RWPE1 (cell line): ENCODE data around the gene S100A13.

ENCODE experiments used
- CTCF ChIA-PET: fragments of 350-600 bp; sonication (Branson Sonifier 250); formaldehyde crosslinking; extraction: SDS; loops from one replicate; lab custom pipeline; 2021; lab: Yijun Ruan, JAX
- POLR2A ChIA-PET: fragments of 400-600 bp; formaldehyde crosslinking; extraction: SDS; loops from one replicate; lab custom pipeline; 2020; ENCODE audit warnings: antibody characterized with exemption; ENCODE audit not compliant: low non-redundant PET; lab: Yijun Ruan, JAX
- DNase-seq: peaks from one replicate; pipeline ENCODE4 v3.0.0; 2012; ENCODE audit warnings: low spot score
- H3K27ac ChIP-seq: fragments of 450-650 bp; 2 replicates; pipeline ENCODE4 v1.5.1; 2017
- TF ChIP-seq, protein P1 (sequence below): fragments of 450-650 bp; conservative IDR thresholded peaks from 2 replicates; pipeline ENCODE4 v1.5.1; 2017; ENCODE audit warnings: low read depth, mild to moderate bottlenecking

Gene S100A13

DNA sequence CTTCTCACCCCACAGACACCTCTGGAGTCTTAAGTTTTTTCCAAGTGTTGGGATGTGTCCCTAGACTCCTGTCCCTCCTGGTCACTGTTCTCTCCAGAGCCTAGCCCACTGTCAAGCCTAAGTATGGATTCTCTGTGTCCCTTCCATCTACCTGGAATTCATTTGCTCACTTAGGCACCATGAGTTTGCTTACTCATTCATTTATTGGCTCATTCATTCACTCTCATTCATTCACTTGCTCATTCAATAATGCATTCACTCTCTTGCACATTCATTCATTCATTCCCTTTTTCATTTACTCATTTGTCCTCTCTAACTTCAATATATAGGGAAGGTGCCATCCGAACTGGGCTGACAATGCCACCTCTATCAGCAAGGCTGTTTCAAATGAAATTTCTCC, 15.9 kb downstream of the S100A13 start:
- DNase-seq = no peak
- H3K27ac ChIP-seq = peak overlapping the region; percentile 99
- ChIA-PET POLR2A (interaction anchor here (1.5 to 7.6 kb wide), 2 partner anchors 15 to 23 kb away, joined by 6 to 56 read pairs; partner anchors contain the start of genes CHTOP, S100A1 and S100A13), CTCF (interaction anchor here (4.5 kb wide), 1 partner anchor 39 kb away, joined by 23 read pairs; no protein-coding TSS in a partner anchor)
- TF ChIP-seq, protein P1, sequence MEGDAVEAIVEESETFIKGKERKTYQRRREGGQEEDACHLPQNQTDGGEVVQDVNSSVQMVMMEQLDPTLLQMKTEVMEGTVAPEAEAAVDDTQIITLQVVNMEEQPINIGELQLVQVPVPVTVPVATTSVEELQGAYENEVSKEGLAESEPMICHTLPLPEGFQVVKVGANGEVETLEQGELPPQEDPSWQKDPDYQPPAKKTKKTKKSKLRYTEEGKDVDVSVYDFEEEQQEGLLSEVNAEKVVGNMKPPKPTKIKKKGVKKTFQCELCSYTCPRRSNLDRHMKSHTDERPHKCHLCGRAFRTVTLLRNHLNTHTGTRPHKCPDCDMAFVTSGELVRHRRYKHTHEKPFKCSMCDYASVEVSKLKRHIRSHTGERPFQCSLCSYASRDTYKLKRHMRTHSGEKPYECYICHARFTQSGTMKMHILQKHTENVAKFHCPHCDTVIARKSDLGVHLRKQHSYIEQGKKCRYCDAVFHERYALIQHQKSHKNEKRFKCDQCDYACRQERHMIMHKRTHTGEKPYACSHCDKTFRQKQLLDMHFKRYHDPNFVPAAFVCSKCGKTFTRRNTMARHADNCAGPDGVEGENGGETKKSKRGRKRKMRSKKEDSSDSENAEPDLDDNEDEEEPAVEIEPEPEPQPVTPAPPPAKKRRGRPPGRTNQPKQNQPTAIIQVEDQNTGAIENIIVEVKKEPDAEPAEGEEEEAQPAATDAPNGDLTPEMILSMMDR = no peak

DNA sequence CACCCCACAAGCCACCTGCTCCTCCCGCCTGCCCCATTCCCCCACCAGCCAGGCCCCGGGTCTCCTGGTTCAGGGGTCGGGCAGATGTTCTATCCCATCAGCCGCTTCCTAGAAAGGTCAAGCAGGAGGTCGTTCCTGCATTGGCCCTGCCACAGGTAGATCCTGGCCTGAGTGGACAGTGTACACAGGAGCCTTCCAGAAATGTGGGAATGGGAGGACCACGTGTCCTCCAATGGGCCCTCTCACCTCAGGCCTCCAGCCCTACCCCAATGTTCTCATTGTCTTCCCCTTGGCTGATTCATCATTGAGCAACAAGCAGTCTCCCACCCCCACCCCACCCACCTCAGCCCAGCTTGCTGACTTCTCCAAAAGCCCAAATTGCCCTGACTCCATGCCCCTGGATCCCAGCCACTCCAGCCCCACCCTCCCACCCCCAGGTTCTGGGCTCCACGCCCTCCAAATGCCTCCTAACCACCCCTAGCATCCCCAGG, 16.4 kb downstream of the S100A13 start:
- ChIA-PET CTCF (interaction anchor here (1.0 to 2.3 kb wide), 2 partner anchors 38 to 102 kb away, joined by 4 to 8 read pairs; no protein-coding TSS in a partner anchor), POLR2A (interaction anchor here (1.5 to 7.6 kb wide), 2 partner anchors 16 to 23 kb away, joined by 6 to 56 read pairs; partner anchors contain the start of genes CHTOP, S100A1 and S100A13)
- peak overlapping the region; percentile 99 for H3K27ac ChIP-seq
- peak; percentile 90 for DNase-seq
- TF ChIP-seq, protein P1 = no peak

DNA sequence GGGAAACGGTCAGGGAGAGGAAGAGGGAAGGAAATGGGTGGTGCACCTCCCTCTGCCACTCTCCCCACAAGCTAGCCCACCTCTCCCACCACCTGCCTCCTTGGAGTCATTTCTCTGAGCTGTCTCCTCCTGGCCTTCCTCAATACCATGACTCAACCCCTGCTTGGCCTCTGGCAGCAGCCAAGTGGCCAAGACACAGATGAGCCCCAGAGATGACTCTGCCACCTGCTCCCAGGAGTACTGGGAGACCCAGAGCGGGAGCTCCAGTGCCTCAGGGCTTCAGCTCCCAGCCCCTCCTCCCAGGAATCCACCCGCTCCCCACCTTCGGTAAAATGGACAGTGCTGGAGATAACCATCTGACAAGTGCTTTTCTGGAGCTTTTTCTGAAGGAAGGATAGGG, 17.0 kb downstream of the S100A13 start:
- H3K27ac ChIP-seq = peak overlapping the region; percentile 99
- CTCF ChIA-PET = interaction anchor here (1.0 to 2.3 kb wide), 3 partner anchors 38 to 101 kb away, joined by 4 to 8 read pairs (median 4); no protein-coding TSS in a partner anchor
- TF ChIP-seq, protein P1 = no peak
- POLR2A ChIA-PET = interaction anchor here (1.5 to 7.6 kb wide), 2 partner anchors 16 to 24 kb away, joined by 6 to 56 read pairs; partner anchors contain the start of genes CHTOP, S100A1 and S100A13
- DNase-seq = no peak

DNA sequence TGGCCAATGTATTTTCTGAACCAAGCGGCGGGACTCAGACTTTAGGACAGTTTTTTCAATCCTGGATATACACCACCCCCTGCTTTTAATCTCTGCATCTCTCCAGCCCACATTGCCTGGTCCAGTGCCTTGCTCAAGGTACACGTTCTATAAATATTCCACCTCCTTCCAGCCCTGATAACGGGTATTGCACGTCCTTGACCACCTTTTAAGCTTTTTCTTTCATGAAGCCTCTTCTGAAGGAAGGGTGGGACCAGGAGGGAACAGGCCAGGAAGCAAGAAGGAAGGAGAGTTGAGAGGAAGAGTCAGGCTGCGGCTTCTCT, 17.8 kb downstream of the S100A13 start:
- CTCF ChIA-PET = interaction anchor here (0.6 to 2.3 kb wide), 4 partner anchors 8 to 41 kb away, joined by 3 to 8 read pairs (median 4); partner anchors contain the start of gene S100A1
- DNase-seq = no peak
- H3K27ac ChIP-seq = peak overlapping the region; percentile 99
- POLR2A ChIA-PET = no interaction called here
- TF ChIP-seq, protein P1 = no peak

DNA sequence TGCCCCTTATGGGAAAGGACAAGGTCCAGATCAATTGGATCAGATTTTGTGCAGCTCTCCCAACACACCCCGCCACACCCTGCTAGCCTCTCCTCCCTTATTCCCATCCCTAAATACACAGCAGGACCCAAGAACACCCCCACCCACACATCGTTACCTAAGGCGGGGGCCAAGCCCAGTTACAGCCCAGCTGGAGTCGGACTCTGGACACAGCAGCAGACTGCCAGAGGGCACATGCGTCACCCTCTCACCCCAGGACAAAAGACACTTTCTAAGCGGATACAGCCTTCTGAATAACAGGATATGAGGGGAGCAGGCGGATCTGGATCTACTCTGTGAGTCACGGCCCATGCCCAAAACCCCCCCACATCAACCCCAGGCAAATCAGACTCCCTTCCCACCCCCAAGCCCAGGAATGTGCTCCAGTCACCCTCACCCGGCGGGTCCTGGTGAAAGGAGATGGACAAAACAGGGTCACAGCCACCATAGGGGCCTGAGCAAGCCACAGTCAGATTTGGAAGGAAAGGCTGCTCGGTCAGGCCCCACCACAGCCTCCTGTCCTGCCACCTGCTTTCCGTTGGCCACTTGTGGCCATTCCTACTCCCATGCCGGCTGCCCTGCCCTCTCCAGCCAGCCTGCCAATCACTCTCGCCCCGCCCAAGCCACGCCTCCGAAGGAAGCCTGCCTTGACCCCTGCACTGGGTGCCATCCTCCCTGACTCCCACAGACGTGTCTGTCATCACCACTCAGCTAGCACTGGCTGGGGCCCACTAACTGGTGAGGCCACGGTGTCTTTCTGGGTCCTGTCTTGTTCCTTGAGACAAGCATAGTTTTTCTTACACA, 18.3 kb downstream of the S100A13 start:
- TF ChIP-seq, protein P1 = no peak
- CTCF ChIA-PET = interaction anchor here (0.5 to 2.3 kb wide), 5 partner anchors 8 to 72 kb away, joined by 3 to 8 read pairs (median 4); no protein-coding TSS in a partner anchor

DNA sequence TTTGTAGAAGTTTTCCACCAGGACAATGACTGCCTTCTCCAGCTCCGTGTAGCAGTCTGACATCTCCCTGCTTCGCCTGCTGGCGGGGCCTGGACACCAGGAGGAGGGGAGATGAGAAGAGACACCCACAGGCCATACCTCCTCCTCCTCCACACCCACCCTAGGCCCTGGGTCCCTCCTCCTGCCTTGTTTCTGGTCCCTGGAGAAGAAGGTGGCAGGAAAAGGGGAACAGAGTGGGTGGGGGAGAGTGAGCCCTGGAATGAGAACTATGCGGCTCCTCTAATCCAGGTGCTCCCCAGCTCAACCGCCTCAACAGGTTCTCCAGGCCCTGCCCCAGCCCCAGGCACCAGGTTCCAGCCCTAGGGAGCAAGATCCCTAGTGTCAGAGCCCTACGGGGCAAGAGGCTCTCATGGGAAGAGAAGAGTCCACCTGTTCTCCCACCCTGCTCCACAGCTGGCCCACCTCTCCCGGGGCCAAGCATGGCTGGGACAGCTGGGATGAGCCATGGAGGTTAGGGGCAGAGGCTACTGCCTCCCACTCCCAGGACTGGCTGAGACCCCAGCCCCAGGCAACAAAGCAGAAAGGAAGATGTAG, 19.1 kb downstream of the S100A13 start:
- POLR2A ChIA-PET = no interaction called here
- TF ChIP-seq, protein P1 = no peak
- no peak for DNase-seq
- CTCF ChIA-PET = interaction anchor here (1.0 to 1.2 kb wide), 2 partner anchors 9 to 35 kb away, joined by 3 to 5 read pairs; no protein-coding TSS in a partner anchor
- peak overlapping the region; percentile 99 for H3K27ac ChIP-seq

More for the DNA sequence above, 18.3 kb downstream of the S100A13 start:
- POLR2A ChIA-PET = no interaction called here
- peak overlapping the region; percentile 99 for H3K27ac ChIP-seq
- peak; percentile 97 for DNase-seq
